Measurements from ENCODE around the gene PIK3C2G. TPM values are rescaled to one million over a fixed set of nuclear protein-coding genes. Genes with fewer than 3 reads are reported as not detected.

PIK3C2G gene
- total and polyA plus RNA-seq, 3 donors from 2014 or later = 0.55 to 1.1 (median 0.62) TPM

GRCh38 chr12:18612971-18613370 lies 351.7 kb downstream of the PIK3C2G start:
- TF ChIP-seq POLR2A (IDR thresholded peaks at IDR 0.05) = no peak
- WGBS, 2 donors = 92 to 97% methylated on average over 2 of the region's 2 CpGs
- H3K4me3 ChIP-seq = no peak overlapping the region
- no peak overlapping the region for H3K27ac ChIP-seq
- H3K4me1 ChIP-seq = no peaks in the 10 kb centered on the region
- H3K9me3 ChIP-seq = no peaks in the 10 kb centered on the region
- no peaks in the 10 kb centered on the region for H3K27me3 ChIP-seq
- no peaks in the 10 kb centered on the region for H3K36me3 ChIP-seq (ENCODE audit: low read depth, missing control alignments)
- DNase-seq = no peak
- intact Hi-C loops (cut with DNase I; ENCODE audit: low total_unique reads) = no loop called here

- Histone ChIP-seq H3K4me3 (no peak overlapping the region), H3K27ac (no peak overlapping the region), H3K4me1 (no peaks in the 10 kb centered on the region), H3K36me3 (ENCODE audit: low read depth, missing control alignments) (no peaks in the 10 kb centered on the region), H3K9me3 (no peaks in the 10 kb centered on the region), H3K27me3 (no peaks in the 10 kb centered on the region)
- intact Hi-C loops (cut with DNase I; ENCODE audit: low total_unique reads) = no loop called here
- TF ChIP-seq POLR2A (IDR thresholded peaks at IDR 0.05) = no peak
- TF ChIP-seq, protein P1, sequence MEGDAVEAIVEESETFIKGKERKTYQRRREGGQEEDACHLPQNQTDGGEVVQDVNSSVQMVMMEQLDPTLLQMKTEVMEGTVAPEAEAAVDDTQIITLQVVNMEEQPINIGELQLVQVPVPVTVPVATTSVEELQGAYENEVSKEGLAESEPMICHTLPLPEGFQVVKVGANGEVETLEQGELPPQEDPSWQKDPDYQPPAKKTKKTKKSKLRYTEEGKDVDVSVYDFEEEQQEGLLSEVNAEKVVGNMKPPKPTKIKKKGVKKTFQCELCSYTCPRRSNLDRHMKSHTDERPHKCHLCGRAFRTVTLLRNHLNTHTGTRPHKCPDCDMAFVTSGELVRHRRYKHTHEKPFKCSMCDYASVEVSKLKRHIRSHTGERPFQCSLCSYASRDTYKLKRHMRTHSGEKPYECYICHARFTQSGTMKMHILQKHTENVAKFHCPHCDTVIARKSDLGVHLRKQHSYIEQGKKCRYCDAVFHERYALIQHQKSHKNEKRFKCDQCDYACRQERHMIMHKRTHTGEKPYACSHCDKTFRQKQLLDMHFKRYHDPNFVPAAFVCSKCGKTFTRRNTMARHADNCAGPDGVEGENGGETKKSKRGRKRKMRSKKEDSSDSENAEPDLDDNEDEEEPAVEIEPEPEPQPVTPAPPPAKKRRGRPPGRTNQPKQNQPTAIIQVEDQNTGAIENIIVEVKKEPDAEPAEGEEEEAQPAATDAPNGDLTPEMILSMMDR (IDR thresholded peaks at IDR 0.05) = no peak
- DNase-seq = no peak
These were observed 359.7 kb downstream of the PIK3C2G start for GRCh38 chr12:18620986-18621385.

- intact Hi-C loops (cut with DNase I; ENCODE audit: low total_unique reads) = no loop called here
- no peaks in the 10 kb centered on the region for H3K27me3 ChIP-seq
- 93 to 97% methylated on average over 2 of the region's 2 CpGs for WGBS, 2 donors
- no peak for TF ChIP-seq POLR2A (IDR thresholded peaks at IDR 0.05)
- TF ChIP-seq, protein P1 (IDR thresholded peaks at IDR 0.05) = no peak
- DNase-seq = no peak
- H3K36me3 ChIP-seq (ENCODE audit: low read depth, missing control alignments) = no peaks in the 10 kb centered on the region
- no peak overlapping the region for H3K4me3 ChIP-seq
- no peaks in the 10 kb centered on the region for H3K9me3 ChIP-seq
- H3K4me1 ChIP-seq = no peaks in the 10 kb centered on the region
- no peak overlapping the region for H3K27ac ChIP-seq
These were observed 368.1 kb downstream of the PIK3C2G start for GRCh38 chr12:18629445-18629844.

DNA sequence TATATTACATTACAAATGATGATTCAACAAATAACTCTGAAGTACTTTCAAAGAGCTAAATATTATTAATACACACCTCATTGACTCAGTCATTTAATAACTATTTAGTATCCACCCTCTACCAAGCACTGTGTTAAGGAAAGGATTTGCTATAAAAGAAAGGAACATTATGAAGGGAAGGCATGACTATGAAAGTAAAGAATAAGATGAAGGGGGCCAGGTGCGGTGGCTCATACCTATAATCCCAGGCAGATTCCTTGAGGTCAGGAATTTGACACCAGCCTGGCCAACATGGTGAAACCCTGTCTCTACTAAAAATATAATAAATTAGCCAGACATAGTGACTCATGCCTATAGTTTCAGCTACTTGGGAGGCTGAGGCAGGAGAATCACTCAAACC lies 368.6 kb downstream of the PIK3C2G start:
- DNase-seq = no peak
- Histone ChIP-seq H3K4me3 (no peak overlapping the region), H3K4me1 (no peaks in the 10 kb centered on the region), H3K27me3 (no peaks in the 10 kb centered on the region), H3K36me3 (ENCODE audit: low read depth, missing control alignments) (no peaks in the 10 kb centered on the region), H3K27ac (no peak overlapping the region), H3K9me3 (no peaks in the 10 kb centered on the region)
- intact Hi-C loops (cut with DNase I; ENCODE audit: low total_unique reads) = no loop called here
- WGBS, 2 donors = 91 to 93% methylated on average over 1 of the region's 1 CpG
- TF ChIP-seq, protein P1 (IDR thresholded peaks at IDR 0.05) = no peak
- TF ChIP-seq POLR2A (IDR thresholded peaks at IDR 0.05) = no peak

GRCh38 chr12:18631339-18631738 lies 370.0 kb downstream of the PIK3C2G start:
- no peak for DNase-seq
- 88 to 92% methylated on average over 5 of the region's 5 CpGs for WGBS, 2 donors

More at GRCh38 chr12:18631339-18631738, 370.0 kb downstream of the PIK3C2G start:
- H3K27me3 ChIP-seq = no peaks in the 10 kb centered on the region
- TF ChIP-seq, protein P1 (IDR thresholded peaks at IDR 0.05) = no peak
- TF ChIP-seq POLR2A (IDR thresholded peaks at IDR 0.05) = no peak
- intact Hi-C loops (cut with DNase I; ENCODE audit: low total_unique reads) = no loop called here
- H3K4me1 ChIP-seq = no peaks in the 10 kb centered on the region
- H3K9me3 ChIP-seq = no peaks in the 10 kb centered on the region
- no peak overlapping the region for H3K27ac ChIP-seq
- no peaks in the 10 kb centered on the region for H3K36me3 ChIP-seq (ENCODE audit: low read depth, missing control alignments)
- no peak overlapping the region for H3K4me3 ChIP-seq

Measured in testis (tissue), 3 donors.